H1 (cell line): Measurements from ENCODE around the gene TOGARAM1. TPM values are rescaled to one million over a fixed set of nuclear protein-coding genes. Genes with fewer than 3 reads are reported as not detected.

Experiments used
- SP2 ChIP-seq: IDR thresholded peaks from 2 replicates; pipeline ENCODE4 v1.6.1; 2012; ENCODE audit warnings: mild to moderate bottlenecking, low read length, inconsistent platforms
- ZNF274 ChIP-seq: IDR thresholded peaks from 2 replicates; pipeline ENCODE4 v1.7.0; 2012; ENCODE audit warnings: low read length, borderline replicate concordance; ENCODE audit errors: extremely low read depth
- polyA plus RNA-seq, 7 experiments: library from polyadenylated mRNA; depleted of rRNA in 3 of 7; stranded (reverse) in 5 of 7; unstranded in 2 of 7; fragments of >200 nt in 5 of 7; fragments of 200-250 nt in 2 of 7; gene quantifications; 1 replicate in 5 of 7; 2 replicates in 1 of 7; 4 replicates in 1 of 7; pipeline versions ENCODE4 v1.2.1 to v1.2.3, GENCODE V29; 2011 to 2013; ENCODE audit warnings: missing spikeins in 2 of 7, mixed read lengths in 2 of 7
- total RNA-seq: library from RNA; stranded (reverse); fragmentation: NEBNext Ultra II Directional; extraction: Animal tissue kit (Norgen Biotek cat#: 25700); gene quantifications from 2 replicates; pipeline ENCODE4 v1.2.1, GENCODE V29; 2021

The TOGARAM1 gene
- total and polyA plus RNA-seq, 2 of the 8 experiments (the other 6 are each of a cell fraction or from before 2014, with no cell fraction given) = 2.5 to 6.8 TPM

- TF ChIP-seq SP2 (no peak), ZNF274 (no peak)
- TF ChIP-seq, all 59 proteins: peak for 0
Observed at GRCh38 chr14:44981198-44981597, 19.2 kb downstream of the TOGARAM1 start (continued).
